Endodermal cell (in vitro differentiated cells): ENCODE data around the gene BEST1. TPM values are rescaled to one million over a fixed set of nuclear protein-coding genes. Genes with fewer than 3 reads are reported as not detected.

ENCODE experiments used
- DNase-seq: peaks from one replicate; pipeline ENCODE4 v3.0.0-alpha.2; 2017
- H3K27ac ChIP-seq: 2 replicates; pipeline ENCODE4 v1.5.1; 2013; ENCODE audit warnings: mild to moderate bottlenecking, low read depth, low read length, moderate library complexity
- H3K27me3 ChIP-seq: 2 replicates; pipeline ENCODE4 v1.6.1; 2013; ENCODE audit warnings: mild to moderate bottlenecking, low read length, moderate library complexity; ENCODE audit not compliant: insufficient read depth, control insufficient read depth, poor library complexity, severe bottlenecking
- H3K36me3 ChIP-seq: 2 replicates; pipeline ENCODE4 v1.7.0; 2013; ENCODE audit warnings: mild to moderate bottlenecking, low read length, moderate library complexity; ENCODE audit not compliant: control insufficient read depth, insufficient read depth
- H3K4me1 ChIP-seq: one replicate; pipeline ENCODE4 v1.7.0; 2013; ENCODE audit warnings: low read length; ENCODE audit not compliant: control insufficient read depth, insufficient read depth
- H3K4me3 ChIP-seq: 2 replicates; pipeline ENCODE4 v1.5.1; 2013; ENCODE audit warnings: mild to moderate bottlenecking, low read length, moderate library complexity
- H3K9ac ChIP-seq: 2 replicates; pipeline ENCODE4 v1.6.1; 2013; ENCODE audit warnings: mild to moderate bottlenecking, low read length, moderate library complexity; ENCODE audit not compliant: poor library complexity, severe bottlenecking; ENCODE audit errors: extremely low read depth
- H3K9me3 ChIP-seq: 2 replicates; pipeline ENCODE4 v1.6.1; 2013; ENCODE audit warnings: mild to moderate bottlenecking, low read length, moderate library complexity; ENCODE audit not compliant: control insufficient read depth
- H3K27ac Mint-ChIP-seq: 2 replicates; pipeline ENCODE4 v1.8.0; 2020; ENCODE audit warnings: mixed read lengths
- H3K27me3 Mint-ChIP-seq: 2 replicates; pipeline ENCODE4 v1.8.0; 2021; ENCODE audit warnings: mild to moderate bottlenecking, mixed read lengths; ENCODE audit not compliant: insufficient read depth
- H3K36me3 Mint-ChIP-seq: 2 replicates; pipeline ENCODE4 v1.8.0; 2020; ENCODE audit warnings: low read depth, mixed read lengths
- H3K4me1 Mint-ChIP-seq: 2 replicates; pipeline ENCODE4 v1.8.0; 2020; ENCODE audit warnings: mixed read lengths
- H3K4me3 Mint-ChIP-seq: 2 replicates; pipeline ENCODE4 v1.8.0; 2020; ENCODE audit warnings: mild to moderate bottlenecking, moderate library complexity, mixed read lengths
- H3K9me3 Mint-ChIP-seq: 2 replicates; pipeline ENCODE4 v1.8.0; 2020; ENCODE audit warnings: mild to moderate bottlenecking, mixed read lengths
- CTCF ChIP-seq: fragments of 200-600 bp; sonication (generic); conservative IDR thresholded peaks from 2 replicates; pipeline ENCODE4 v1.5.0; 2021; ENCODE audit warnings: antibody characterized with exemption, mild to moderate bottlenecking
- WGBS, 2 experiments: methylation state at CpG; one replicate each; pipeline versions ENCODE4 v1.1.5 to v1.1.7; 2013; ENCODE audit warnings: missing lambda C conversion rate in 2 of 2, mixed read lengths in 1 of 2; ENCODE audit not compliant: insufficient coverage in 1 of 2, insufficient read length in 1 of 2; 5-methylcytosine and 5-hydroxymethylcytosine counted together
- total RNA-seq, 2 donors: library from RNA; stranded (reverse); fragmentation: NEBNext Ultra II Directional in 1 of 2; extraction: Animal tissue kit (Norgen Biotek cat#: 25700) in 1 of 2; gene quantifications; 2 replicates in 1 of 2; 3 replicates in 1 of 2; pipeline ENCODE4 v1.2.1, GENCODE V29; 2021

Gene BEST1
- total RNA-seq, 2 donors from 2014 or later: 0.26 to 0.40 TPM

- DNase-seq: no peak
- H3K27ac Mint-ChIP-seq: no peak overlapping the region
- WGBS, 2 experiments: 89% methylated on average over 1 to 3 of the region's 3 CpGs
- Histone ChIP-seq H3K9me3 (no peaks in the 10 kb centered on the region), H3K4me3 (no peak overlapping the region), H3K36me3 (no peaks in the 10 kb centered on the region), H3K9ac (no peak overlapping the region), H3K4me1 (peaks cover 9% of the 10 kb centered on the region), H3K27me3 (no peaks in the 10 kb centered on the region), H3K27ac (no peak overlapping the region)
- peaks cover 6% of the 10 kb centered on the region for H3K4me1 Mint-ChIP-seq
- no peaks in the 10 kb centered on the region for H3K9me3 Mint-ChIP-seq
- no peak overlapping the region for H3K4me3 Mint-ChIP-seq
- H3K36me3 Mint-ChIP-seq: peaks cover 12% of the 10 kb centered on the region
- TF ChIP-seq CTCF: no peak
- no peaks in the 10 kb centered on the region for H3K27me3 Mint-ChIP-seq
These were observed 46.3 kb upstream of the BEST1 start for GRCh38 chr11:61903845-61904244.

DNA sequence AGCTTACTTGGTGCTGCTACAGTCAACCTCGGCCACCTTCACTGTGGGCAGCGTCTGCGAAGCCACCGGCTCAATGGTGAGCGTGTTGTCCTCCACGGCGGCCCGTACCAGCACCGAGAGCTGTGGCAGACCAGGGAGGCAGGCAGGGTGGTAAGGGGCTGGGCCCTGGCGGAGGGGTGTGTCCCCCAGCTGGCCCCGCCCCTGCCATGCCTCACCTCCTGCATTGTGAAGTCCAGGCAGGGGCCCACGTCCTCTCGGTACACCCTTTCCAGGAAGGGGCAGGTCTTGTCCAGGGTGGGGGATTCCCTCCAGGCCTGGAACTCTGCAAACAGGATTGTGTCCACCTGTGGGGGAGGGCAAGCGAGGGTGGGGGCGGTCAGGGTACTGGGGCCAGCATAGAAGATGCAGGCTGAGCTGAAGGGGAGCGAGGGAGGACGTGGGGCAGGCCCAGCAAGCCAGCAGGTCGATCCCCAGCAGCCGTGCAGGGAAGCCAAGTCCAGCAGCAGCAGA is 45.6 kb upstream of the BEST1 start:
- Histone ChIP-seq H3K27me3 (no peaks in the 10 kb centered on the region), H3K9me3 (no peaks in the 10 kb centered on the region), H3K36me3 (no peaks in the 10 kb centered on the region), H3K4me3 (no peak overlapping the region), H3K9ac (no peak overlapping the region), H3K27ac (no peak overlapping the region), H3K4me1 (peaks cover 11% of the 10 kb centered on the region)
- Mint-ChIP-seq H3K36me3 (peaks cover 12% of the 10 kb centered on the region), H3K4me1 (peaks cover 6% of the 10 kb centered on the region), H3K9me3 (no peaks in the 10 kb centered on the region), H3K4me3 (no peak overlapping the region), H3K27ac (no peak overlapping the region), H3K27me3 (no peaks in the 10 kb centered on the region)
- TF ChIP-seq CTCF: no peak
- peak; percentile 91 for DNase-seq
- 59 to 69% methylated on average over 17 to 19 of the region's 19 CpGs for WGBS, 2 experiments

- Histone ChIP-seq H3K4me3 (no peak overlapping the region), H3K9me3 (no peaks in the 10 kb centered on the region), H3K36me3 (no peaks in the 10 kb centered on the region), H3K27me3 (no peaks in the 10 kb centered on the region), H3K27ac (no peak overlapping the region), H3K9ac (no peak overlapping the region), H3K4me1 (peaks cover 11% of the 10 kb centered on the region)
- Mint-ChIP-seq H3K27ac (no peak overlapping the region), H3K9me3 (no peaks in the 10 kb centered on the region), H3K4me1 (peaks cover 6% of the 10 kb centered on the region), H3K4me3 (no peak overlapping the region), H3K27me3 (no peaks in the 10 kb centered on the region), H3K36me3 (peaks cover 12% of the 10 kb centered on the region)
- no peak for DNase-seq
- TF ChIP-seq CTCF: no peak
- WGBS, 2 experiments: 94 to 100% methylated on average over 10 to 13 of the region's 13 CpGs
These were observed 45.0 kb upstream of the BEST1 start for GRCh38 chr11:61905067-61905696.
